Fibroblast of lung (primary cell): Measurements from ENCODE around the gene PCDHAC2.

Source experiments
- EZH2 ChIP-seq: IDR thresholded peaks from 2 replicates; pipeline ENCODE4 v1.5.1; 2012; ENCODE audit warnings: low read length, control low read depth, mild to moderate bottlenecking; ENCODE audit errors: missing control alignments
- TF ChIP-seq, protein P1 (sequence below), 2 donors: IDR thresholded peaks in 1 of 2; conservative IDR thresholded peaks in 1 of 2; 1 replicate in 1 of 2; 2 replicates in 1 of 2; pipeline ENCODE4 v1.5.1; 2011 to 2012; ENCODE audit warnings: low read length in 2 of 2, control low read depth in 1 of 2, inconsistent platforms in 1 of 2, low read depth in 1 of 2, mild to moderate bottlenecking in 1 of 2

DNA sequence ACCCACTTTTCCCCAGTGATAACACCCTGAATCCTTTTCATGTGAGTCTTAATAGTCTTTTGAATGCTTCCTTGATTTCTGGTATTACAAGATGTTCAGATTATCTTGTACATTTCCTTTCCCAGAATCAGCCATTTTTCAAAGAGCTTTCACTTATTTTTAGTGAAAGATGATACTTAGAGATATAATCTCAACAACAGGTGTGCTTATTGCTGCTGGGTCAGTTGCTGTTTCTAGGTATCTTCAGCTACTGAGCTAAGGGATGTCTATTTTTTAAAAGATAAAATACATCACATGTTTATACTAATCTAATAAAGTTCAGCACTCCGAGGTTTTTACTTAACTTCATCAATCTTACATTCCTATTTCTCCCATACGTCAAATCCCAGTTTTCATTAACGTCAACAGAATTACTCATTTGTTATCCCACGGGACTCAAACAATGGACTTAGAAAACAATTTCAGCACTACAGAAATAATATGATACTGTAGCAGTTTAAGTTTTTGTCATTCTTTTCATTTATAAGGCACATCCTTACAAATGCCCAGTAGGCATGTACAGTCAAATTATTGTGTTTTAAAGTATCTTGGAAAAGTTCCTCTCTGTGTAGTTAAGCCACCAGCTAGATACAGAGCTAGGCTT is 31.2 kb upstream of the PCDHAC2 start:
- TF ChIP-seq EZH2, result no peak
- TF ChIP-seq, protein P1, sequence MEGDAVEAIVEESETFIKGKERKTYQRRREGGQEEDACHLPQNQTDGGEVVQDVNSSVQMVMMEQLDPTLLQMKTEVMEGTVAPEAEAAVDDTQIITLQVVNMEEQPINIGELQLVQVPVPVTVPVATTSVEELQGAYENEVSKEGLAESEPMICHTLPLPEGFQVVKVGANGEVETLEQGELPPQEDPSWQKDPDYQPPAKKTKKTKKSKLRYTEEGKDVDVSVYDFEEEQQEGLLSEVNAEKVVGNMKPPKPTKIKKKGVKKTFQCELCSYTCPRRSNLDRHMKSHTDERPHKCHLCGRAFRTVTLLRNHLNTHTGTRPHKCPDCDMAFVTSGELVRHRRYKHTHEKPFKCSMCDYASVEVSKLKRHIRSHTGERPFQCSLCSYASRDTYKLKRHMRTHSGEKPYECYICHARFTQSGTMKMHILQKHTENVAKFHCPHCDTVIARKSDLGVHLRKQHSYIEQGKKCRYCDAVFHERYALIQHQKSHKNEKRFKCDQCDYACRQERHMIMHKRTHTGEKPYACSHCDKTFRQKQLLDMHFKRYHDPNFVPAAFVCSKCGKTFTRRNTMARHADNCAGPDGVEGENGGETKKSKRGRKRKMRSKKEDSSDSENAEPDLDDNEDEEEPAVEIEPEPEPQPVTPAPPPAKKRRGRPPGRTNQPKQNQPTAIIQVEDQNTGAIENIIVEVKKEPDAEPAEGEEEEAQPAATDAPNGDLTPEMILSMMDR (conservative IDR thresholded peaks at IDR 0.05 in 1 of 2, IDR thresholded peaks at IDR 0.05 in 1 of 2; ENCODE audit: low read depth in 1 of 2, low read length in 2 of 2), result no peak
